GM19328 (cell line): Measurements from ENCODE around the gene ZSCAN22.
"Not testable (repeated sequence)": the region's sequence is repeated elsewhere in the genome, so short reads cannot be mapped to it uniquely, and the experiment has no call there.

Source experiments
- ATAC-seq: cut with Tn5 transposase; IDR thresholded peaks from one replicate; pipeline ENCODE4 v1.9.1; 2021; ENCODE audit warnings: mild to moderate bottlenecking, moderate library complexity; ENCODE audit not compliant: unreplicated experiment

ZSCAN22 gene

GRCh38 chr19:58317476-58318072, 9.2 kb upstream of the ZSCAN22 start:
- ATAC-seq: no peak

GRCh38 chr19:58318297-58318696, 8.5 kb upstream of the ZSCAN22 start:
- no peak for ATAC-seq

GRCh38 chr19:58319241-58319640, 7.6 kb upstream of the ZSCAN22 start:
- ATAC-seq: no peak

DNA sequence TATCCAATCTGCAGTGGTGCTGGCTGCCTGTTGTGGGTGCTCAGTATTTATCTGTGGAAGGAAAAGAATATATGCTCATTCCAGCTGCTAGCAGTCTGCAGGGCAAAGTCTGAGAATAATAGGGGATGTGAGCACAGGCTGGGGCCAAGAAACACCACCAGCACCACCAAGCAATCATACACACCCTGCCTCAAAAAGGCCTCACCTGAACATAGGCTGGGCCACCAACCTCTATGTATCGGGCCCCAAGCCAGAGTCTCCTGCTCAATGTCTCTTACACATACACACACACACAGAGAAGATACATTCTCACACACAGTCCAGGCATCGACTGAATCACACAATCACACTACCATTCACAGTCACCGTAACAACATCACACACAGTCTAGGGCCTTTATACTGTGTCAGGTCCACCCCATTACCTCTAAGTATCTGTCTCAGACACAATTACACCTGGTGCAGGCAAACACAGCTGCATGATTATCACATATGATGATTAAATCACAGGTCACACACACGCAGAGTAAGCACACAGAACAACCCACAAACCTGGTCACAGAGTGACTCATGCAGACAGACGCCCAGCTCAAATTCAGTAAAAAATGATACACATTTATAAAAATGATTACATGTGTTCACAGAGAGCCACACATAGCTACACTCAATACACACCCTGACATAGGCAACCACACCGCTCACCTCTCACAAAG, 1.3 kb upstream of the ZSCAN22 start:
- ATAC-seq: no peak

DNA sequence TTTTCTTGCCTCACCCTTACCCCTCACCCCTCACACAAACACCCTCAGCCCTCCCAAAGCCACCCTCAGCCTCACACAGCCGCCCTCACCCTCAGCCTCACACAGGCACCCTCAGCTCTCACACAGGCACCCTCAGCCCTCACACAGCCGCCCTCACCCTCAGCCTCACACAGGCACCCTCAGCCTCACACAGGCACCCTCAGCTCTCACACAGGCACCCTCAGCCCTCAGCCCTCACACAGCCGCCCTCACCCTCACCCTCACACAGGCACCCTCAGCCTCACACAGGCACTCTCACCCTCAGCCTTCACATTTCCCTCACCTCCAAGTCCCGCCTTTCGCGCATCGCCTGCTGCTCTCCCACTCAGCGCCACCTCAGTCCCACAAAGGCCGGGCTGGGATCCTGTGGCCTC, 287 bp upstream of the ZSCAN22 start:
- ATAC-seq: no peak

DNA sequence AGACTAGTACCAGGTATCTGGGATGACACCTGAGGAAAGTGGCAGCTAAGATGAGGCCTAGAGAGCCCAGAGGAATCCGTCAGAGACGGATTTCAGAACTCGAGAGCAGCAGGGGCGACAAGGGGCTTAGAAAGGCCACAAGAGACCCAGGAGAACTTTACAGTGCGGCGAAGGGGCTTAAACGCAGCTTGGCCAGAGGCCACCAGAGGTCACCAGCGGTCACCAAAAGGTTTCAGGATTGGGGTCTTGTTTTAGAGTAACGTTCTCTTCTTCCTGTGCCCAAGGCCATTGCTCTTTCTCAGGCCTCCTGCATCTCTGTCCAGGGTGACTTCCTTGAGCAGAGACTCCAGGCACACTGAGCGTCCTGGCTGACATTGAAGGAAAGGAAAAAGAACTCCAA, 2.2 kb downstream of the ZSCAN22 start:
- ATAC-seq: no peak

GRCh38 chr19:58330458-58330857, 3.7 kb downstream of the ZSCAN22 start:
- no peak for ATAC-seq

DNA sequence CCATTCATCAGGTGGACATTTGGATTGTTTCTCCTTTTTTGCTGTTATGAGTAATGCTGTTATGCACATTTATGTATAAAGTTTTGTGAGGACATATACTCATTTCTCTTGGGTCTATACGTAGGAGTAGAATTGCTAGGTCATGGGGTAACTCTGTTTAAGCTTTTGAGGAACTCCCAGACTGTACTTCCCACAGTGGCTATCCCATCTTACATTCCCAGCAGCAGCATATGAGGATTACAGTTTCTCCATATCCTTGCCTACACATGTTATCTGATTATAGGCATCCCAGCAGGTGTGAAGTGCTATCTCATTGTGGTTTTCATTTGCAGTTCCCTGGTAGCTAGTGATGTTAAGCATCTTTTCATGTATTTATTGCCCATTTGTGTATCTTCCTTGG, 5.9 kb downstream of the ZSCAN22 start:
- no peak for ATAC-seq

GRCh38 chr19:58334691-58335249, 8.0 kb downstream of the ZSCAN22 start:
- no peak for ATAC-seq

DNA sequence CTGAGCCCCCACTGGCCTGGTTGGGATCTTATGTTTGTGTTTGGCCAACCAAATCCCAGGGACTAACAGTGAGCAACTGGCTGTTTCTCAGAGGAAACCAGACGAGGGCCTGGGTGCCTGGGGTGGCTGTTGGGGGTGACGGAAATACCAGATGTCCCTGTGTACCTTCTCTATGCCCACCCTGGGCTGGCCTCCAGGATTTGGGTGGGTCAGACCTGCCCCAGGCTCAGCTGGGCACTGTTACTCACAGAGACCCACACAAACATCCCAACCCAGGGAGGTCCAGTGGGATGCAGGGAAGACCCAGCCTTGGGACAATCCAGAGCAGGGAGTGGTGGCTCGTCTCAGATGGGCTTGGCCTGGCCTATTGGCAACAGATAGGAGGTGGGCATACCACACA, 8.8 kb downstream of the ZSCAN22 start:
- ATAC-seq: no peak

DNA sequence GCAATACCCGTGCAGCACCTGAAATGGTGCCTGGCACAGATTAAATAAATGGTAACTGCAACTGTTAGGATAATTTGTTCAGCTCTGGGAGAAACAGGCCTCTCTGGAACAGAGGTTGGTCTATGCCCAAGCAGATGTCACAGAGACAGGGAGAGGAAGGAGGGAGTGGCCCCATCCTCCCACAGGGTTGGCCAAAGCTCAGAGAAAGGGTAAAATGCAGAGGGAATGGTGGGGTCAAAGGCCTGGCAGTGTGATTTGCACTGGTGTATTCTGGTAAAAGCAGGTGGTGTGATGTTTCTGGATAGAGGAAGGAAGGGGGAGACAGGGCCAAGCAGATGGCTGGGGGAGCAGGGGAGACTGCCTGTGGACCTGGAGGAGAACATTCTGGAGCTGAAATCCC, 9.4 kb downstream of the ZSCAN22 start:
- no peak for ATAC-seq

GRCh38 chr19:58336820-58337219, 10.0 kb downstream of the ZSCAN22 start:
- ATAC-seq: no peak

DNA sequence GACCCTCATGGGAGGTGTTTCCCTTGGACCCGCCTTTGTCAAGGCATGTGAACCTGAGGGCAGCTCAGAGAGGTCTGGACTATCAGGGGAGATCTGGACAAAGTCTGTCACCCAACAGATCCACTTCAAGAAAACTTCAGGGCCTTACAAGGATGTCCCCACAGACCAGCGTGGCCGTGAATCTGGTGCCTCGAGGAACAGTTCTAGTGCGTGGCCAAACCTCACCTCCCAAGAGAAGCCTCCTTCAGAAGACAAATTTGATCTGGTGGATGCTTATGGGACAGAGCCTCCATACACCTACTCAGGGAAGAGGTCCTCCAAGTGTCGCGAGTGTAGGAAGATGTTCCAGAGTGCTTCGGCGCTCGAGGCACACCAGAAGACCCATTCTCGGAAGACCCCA, 11.5 kb downstream of the ZSCAN22 start:
- no peak for ATAC-seq

GRCh38 chr19:58338825-58339558, 12.2 kb downstream of the ZSCAN22 start:
- ATAC-seq: no peak

- no peak for ATAC-seq
Measured at GRCh38 chr19:58345558-58345957, 18.8 kb downstream of the ZSCAN22 start.

GRCh38 chr19:58346961-58347929, 20.5 kb downstream of the ZSCAN22 start:
- peak; percentile 82 for ATAC-seq

- not testable (repeated sequence) for ATAC-seq
Measured at GRCh38 chr19:58348080-58348479, 21.3 kb downstream of the ZSCAN22 start.

DNA sequence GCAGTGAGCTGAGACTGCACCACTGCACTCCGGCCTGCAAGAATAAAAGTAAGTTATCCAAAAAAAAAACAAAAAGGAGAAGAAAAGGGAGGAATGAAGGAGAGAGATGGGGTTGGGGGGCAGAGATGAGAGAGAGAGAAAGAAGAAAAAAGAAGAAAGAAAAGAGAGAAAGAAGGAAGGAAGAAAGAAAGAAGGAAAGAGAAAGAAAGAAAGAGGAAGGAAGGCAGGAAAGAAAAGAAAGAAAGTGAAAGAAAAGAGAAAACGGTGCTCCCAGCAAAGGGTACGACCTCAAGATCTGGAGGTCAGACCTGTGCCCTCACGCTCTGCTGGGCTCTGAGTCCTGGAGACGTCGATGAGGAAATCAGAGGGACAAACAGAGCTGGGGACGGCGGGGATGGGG, 22.8 kb downstream of the ZSCAN22 start:
- ATAC-seq: no peak

DNA sequence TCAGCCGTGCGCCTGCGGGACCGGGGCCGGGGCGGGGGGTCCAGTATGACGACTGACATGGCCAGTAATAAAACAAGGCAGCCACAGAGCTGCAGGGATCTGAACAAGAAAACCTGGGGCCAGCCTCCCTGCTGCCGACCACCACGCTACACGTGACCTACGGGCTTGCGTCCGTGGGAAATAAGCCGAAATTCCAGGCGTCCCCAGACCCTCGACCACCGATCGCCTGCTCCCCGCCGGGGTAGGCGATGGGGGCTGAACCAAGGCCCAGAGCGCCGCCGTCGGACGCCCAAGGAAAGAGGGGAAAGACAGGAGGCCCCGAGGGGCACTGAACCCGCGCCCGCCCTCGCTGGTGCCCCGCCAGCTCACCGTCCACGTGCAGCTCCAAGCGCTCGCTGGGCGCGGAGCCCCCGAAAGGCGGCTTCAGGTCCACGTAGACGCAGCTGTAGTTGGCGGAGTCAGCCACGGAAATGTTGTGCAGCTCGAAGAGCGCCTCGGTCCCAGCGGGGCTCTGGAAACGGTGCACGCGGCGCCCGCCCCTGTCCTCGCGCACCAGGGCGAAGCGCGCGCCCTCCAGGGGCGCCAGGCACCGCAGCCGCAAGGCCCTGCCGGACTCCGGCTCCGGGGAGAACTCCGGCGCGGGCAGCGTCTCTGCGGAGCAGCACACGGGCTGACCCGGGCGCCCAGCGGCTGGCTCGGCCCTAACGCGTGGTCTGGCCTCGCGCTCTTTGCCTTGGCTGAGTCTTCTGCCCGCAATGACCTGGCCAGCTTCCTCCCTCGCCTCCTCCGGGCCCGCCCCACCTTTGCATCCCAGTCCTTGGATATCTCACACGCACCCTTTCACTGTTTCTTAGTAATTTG, 23.4 kb downstream of the ZSCAN22 start:
- ATAC-seq: no peak
